Tibial artery (tissue), 4 donors: ENCODE results near the gene PPP1R14C.

Source experiments
- DNase-seq, 2 donors: peaks; one replicate each; pipeline ENCODE4 v3.0.0-alpha.2; 2019
- H3K27ac ChIP-seq, 2 donors: fragments of 200-600 bp; sonication (generic) in 1 of 2; 1 replicate in 1 of 2; 2 replicates in 1 of 2; pipeline ENCODE4 v1.5.1; 2018 to 2019; ENCODE audit warnings: mild to moderate bottlenecking in 1 of 2
- H3K27me3 ChIP-seq, 2 donors: fragments of 200-600 bp; sonication (generic) in 1 of 2; one replicate each; pipeline versions ENCODE4 v1.5.1 to v1.6.0; 2016 to 2019
- H3K36me3 ChIP-seq, 3 donors: fragments of 200-600 bp; sonication (generic) in 2 of 3; one replicate each; pipeline ENCODE4 v1.5.1; 2016 to 2019; ENCODE audit warnings: mild to moderate bottlenecking in 2 of 3
- H3K4me1 ChIP-seq, 4 donors: fragments of 200-600 bp; sonication (generic) in 2 of 4; 1 replicate in 3 of 4; 2 replicates in 1 of 4; pipeline ENCODE4 v1.5.1; 2016 to 2019
- H3K4me3 ChIP-seq, 2 donors: fragments of 200-600 bp; sonication (generic) in 1 of 2; 1 replicate in 1 of 2; 2 replicates in 1 of 2; pipeline ENCODE4 v1.5.1; 2018 to 2019; ENCODE audit warnings: mild to moderate bottlenecking in 2 of 2
- H3K9me3 ChIP-seq, 3 donors: fragments of 200-600 bp; sonication (generic) in 1 of 3; one replicate each; pipeline ENCODE4 v1.5.1; 2016 to 2019
- CTCF ChIP-seq, 2 experiments: fragments of 200-600 bp in 1 of 2; fragments of 450-650 bp in 1 of 2; IDR thresholded peaks; one replicate each; pipeline ENCODE4 v1.5.1; 2017 to 2019; ENCODE audit warnings: antibody characterized with exemption in 2 of 2, mild to moderate bottlenecking in 1 of 2, moderate library complexity in 1 of 2
- intact Hi-C: fragments of 100-400 bp; cut with DNase I; formaldehyde crosslinking; loops from one replicate; pipeline ENCODE4 v1.15.0; 2023; ENCODE audit warnings: low total_unique reads

PPP1R14C gene

GRCh38 chr6:150254770-150255169, 111.9 kb downstream of the PPP1R14C start:
- TF ChIP-seq CTCF (IDR thresholded peaks at IDR 0.05) = no peak
- Histone ChIP-seq H3K36me3 (no peaks in the 10 kb centered on the region), H3K4me3 (no peak overlapping the region), H3K9me3 (no peaks in the 10 kb centered on the region), H3K27ac (no peak overlapping the region), H3K4me1 (no peaks in the 10 kb centered on the region), H3K27me3 (no peaks in the 10 kb centered on the region)
- DNase-seq = no peak
- intact Hi-C loops = no loop called here

GRCh38 chr6:150255840-150256239, 113.0 kb downstream of the PPP1R14C start:
- no peak for DNase-seq
- H3K9me3 ChIP-seq = no peaks in the 10 kb centered on the region
- H3K4me1 ChIP-seq = no peaks in the 10 kb centered on the region
- H3K27me3 ChIP-seq = no peaks in the 10 kb centered on the region
- H3K36me3 ChIP-seq = no peaks in the 10 kb centered on the region
- intact Hi-C loops = no loop called here
- no peak overlapping the region for H3K27ac ChIP-seq
- no peak for TF ChIP-seq CTCF (IDR thresholded peaks at IDR 0.05)
- H3K4me3 ChIP-seq = no peak overlapping the region

- Histone ChIP-seq H3K9me3 (no peaks in the 10 kb centered on the region), H3K4me3 (no peak overlapping the region), H3K27me3 (no peaks in the 10 kb centered on the region), H3K4me1 (no peaks in the 10 kb centered on the region), H3K27ac (no peak overlapping the region), H3K36me3 (no peaks in the 10 kb centered on the region)
- TF ChIP-seq CTCF (IDR thresholded peaks at IDR 0.05) = no peak
- intact Hi-C loops = no loop called here
- DNase-seq = no peak
These were observed 113.9 kb downstream of the PPP1R14C start for GRCh38 chr6:150256618-150257272.

- Histone ChIP-seq H3K27ac (no peak overlapping the region), H3K36me3 (no peaks in the 10 kb centered on the region), H3K4me3 (no peak overlapping the region), H3K9me3 (no peaks in the 10 kb centered on the region), H3K4me1 (no peaks in the 10 kb centered on the region), H3K27me3 (no peaks in the 10 kb centered on the region)
- intact Hi-C loops = no loop called here
- TF ChIP-seq CTCF (IDR thresholded peaks at IDR 0.05) = no peak
- DNase-seq = no peak
These were observed 115.5 kb downstream of the PPP1R14C start for GRCh38 chr6:150258381-150258780.

GRCh38 chr6:150260931-150261330, 118.1 kb downstream of the PPP1R14C start:
- no peaks in the 10 kb centered on the region for H3K9me3 ChIP-seq
- intact Hi-C loops = no loop called here
- TF ChIP-seq CTCF (IDR thresholded peaks at IDR 0.05) = no peak
- H3K4me1 ChIP-seq = no peaks in the 10 kb centered on the region
- H3K27ac ChIP-seq = no peak overlapping the region
- H3K36me3 ChIP-seq = no peaks in the 10 kb centered on the region
- no peaks in the 10 kb centered on the region for H3K27me3 ChIP-seq
- DNase-seq = no peak
- no peak overlapping the region for H3K4me3 ChIP-seq
